Measurements from ENCODE around the gene FIG4. TPM values are rescaled to one million over a fixed set of nuclear protein-coding genes. Genes with fewer than 3 reads are reported as not detected.

The FIG4 gene
- total RNA-seq, 1 donor from 2014 or later, result 13.5 TPM

DNA sequence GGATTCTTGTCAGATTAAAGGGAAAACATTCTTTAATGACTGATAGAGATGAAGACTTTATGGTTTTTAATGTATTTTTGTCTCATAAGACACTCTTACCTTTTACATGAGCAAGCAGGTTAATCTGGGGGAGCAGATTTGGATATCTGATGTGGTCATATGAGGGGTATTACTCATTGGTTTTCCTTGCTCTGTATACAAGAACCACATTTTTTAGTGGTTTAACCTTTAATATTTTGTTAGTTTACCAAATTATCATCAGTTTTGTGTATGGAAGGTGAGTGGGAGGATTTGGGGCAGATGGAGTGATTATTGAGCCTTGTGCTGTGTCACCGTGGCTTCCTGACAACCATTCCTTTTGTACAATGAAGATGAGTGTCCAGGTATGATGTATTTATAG, 112.9 kb downstream of the FIG4 start:
- Mint-ChIP-seq H3K36me3 (ENCODE audit: unreplicated experiment) (no peaks in the 10 kb centered on the region), H3K4me3 (ENCODE audit: unreplicated experiment) (no peak overlapping the region), H3K27ac (ENCODE audit: unreplicated experiment) (no peak overlapping the region), H3K27me3 (ENCODE audit: unreplicated experiment) (no peaks in the 10 kb centered on the region), H3K4me1 (ENCODE audit: unreplicated experiment) (no peaks in the 10 kb centered on the region), H3K9me3 (ENCODE audit: unreplicated experiment) (no peaks in the 10 kb centered on the region)
- no peak for DNase-seq (ENCODE audit: extremely low spot score, unreplicated experiment)
- TF ChIP-seq, protein P1, sequence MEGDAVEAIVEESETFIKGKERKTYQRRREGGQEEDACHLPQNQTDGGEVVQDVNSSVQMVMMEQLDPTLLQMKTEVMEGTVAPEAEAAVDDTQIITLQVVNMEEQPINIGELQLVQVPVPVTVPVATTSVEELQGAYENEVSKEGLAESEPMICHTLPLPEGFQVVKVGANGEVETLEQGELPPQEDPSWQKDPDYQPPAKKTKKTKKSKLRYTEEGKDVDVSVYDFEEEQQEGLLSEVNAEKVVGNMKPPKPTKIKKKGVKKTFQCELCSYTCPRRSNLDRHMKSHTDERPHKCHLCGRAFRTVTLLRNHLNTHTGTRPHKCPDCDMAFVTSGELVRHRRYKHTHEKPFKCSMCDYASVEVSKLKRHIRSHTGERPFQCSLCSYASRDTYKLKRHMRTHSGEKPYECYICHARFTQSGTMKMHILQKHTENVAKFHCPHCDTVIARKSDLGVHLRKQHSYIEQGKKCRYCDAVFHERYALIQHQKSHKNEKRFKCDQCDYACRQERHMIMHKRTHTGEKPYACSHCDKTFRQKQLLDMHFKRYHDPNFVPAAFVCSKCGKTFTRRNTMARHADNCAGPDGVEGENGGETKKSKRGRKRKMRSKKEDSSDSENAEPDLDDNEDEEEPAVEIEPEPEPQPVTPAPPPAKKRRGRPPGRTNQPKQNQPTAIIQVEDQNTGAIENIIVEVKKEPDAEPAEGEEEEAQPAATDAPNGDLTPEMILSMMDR (IDR thresholded peaks at IDR 0.05), result no peak

DNA sequence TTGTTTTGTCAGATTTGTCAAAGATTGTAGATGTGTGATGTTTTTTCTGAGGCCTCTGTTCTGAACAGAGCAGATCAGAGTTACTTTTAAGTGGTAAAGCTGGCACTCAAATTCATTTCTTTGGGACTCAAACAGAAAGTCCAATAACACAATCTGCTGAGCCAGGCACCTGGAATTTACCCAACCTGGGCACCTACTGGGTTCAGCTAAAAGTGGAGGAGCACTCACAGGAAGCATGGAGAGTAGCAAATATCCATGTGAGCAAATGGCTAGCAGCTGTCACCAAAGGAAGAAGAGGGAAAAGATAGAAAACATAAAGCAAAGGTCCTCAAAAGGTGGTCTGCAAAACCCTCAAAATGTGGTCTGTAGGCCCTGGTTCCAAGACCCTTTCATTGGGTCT, 116.8 kb downstream of the FIG4 start:
- no peak for DNase-seq (ENCODE audit: extremely low spot score, unreplicated experiment)
- Mint-ChIP-seq H3K9me3 (ENCODE audit: unreplicated experiment) (no peaks in the 10 kb centered on the region), H3K4me3 (ENCODE audit: unreplicated experiment) (no peak overlapping the region), H3K36me3 (ENCODE audit: unreplicated experiment) (no peaks in the 10 kb centered on the region), H3K27ac (ENCODE audit: unreplicated experiment) (no peak overlapping the region), H3K27me3 (ENCODE audit: unreplicated experiment) (no peaks in the 10 kb centered on the region), H3K4me1 (ENCODE audit: unreplicated experiment) (no peaks in the 10 kb centered on the region)
- TF ChIP-seq, protein P1 (IDR thresholded peaks at IDR 0.05), result no peak

DNA sequence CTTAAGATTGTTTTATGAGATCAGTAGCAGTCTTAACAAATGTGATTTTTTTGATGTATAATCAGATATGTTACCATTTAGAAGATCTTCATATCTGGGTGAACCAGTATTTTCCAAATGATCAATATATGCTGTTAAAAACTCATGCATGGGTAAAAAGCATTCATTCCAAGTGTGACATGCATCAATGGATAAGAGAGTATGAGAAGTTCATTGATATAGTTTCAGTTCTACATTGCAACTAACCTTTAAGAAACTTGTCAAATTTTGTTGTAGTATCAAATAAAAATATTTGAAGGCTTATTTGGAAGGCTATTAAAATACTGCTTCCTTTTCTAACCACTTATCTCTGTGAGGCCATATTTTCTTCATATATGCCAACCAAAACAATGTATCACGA, 117.7 kb downstream of the FIG4 start:
- Mint-ChIP-seq H3K27ac (ENCODE audit: unreplicated experiment) (no peak overlapping the region), H3K9me3 (ENCODE audit: unreplicated experiment) (no peaks in the 10 kb centered on the region), H3K4me3 (ENCODE audit: unreplicated experiment) (no peak overlapping the region), H3K4me1 (ENCODE audit: unreplicated experiment) (no peaks in the 10 kb centered on the region), H3K27me3 (ENCODE audit: unreplicated experiment) (no peaks in the 10 kb centered on the region), H3K36me3 (ENCODE audit: unreplicated experiment) (no peaks in the 10 kb centered on the region)
- DNase-seq (ENCODE audit: extremely low spot score, unreplicated experiment), result no peak
- TF ChIP-seq, protein P1 (IDR thresholded peaks at IDR 0.05), result no peak

DNA sequence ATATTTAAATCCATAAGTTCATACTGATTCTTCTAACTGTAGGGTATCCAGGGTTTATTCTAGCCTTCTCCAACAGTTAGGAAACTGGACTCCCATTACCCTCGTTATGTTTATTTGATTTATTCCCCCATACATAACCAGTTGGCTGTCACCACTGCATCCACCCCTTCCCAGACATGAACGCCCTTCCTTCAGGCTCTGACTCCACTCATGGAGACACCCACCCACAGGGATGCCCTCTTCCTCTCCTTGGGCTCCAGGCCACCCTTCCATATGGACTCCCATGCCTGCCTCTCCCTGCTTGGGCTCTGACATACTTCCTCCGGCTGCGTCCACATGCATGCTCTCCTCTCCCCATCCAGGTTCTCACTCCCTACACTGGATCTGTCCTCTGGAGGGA, 124.0 kb downstream of the FIG4 start:
- H3K4me3 Mint-ChIP-seq (ENCODE audit: unreplicated experiment), result no peak overlapping the region
- H3K27ac Mint-ChIP-seq (ENCODE audit: unreplicated experiment), result no peak overlapping the region
- H3K36me3 Mint-ChIP-seq (ENCODE audit: unreplicated experiment), result no peaks in the 10 kb centered on the region
- TF ChIP-seq, protein P1 (IDR thresholded peaks at IDR 0.05), result no peak
- no peak for DNase-seq (ENCODE audit: extremely low spot score, unreplicated experiment)
- no peaks in the 10 kb centered on the region for H3K4me1 Mint-ChIP-seq (ENCODE audit: unreplicated experiment)
- H3K9me3 Mint-ChIP-seq (ENCODE audit: unreplicated experiment), result no peaks in the 10 kb centered on the region
- no peaks in the 10 kb centered on the region for H3K27me3 Mint-ChIP-seq (ENCODE audit: unreplicated experiment)

DNA sequence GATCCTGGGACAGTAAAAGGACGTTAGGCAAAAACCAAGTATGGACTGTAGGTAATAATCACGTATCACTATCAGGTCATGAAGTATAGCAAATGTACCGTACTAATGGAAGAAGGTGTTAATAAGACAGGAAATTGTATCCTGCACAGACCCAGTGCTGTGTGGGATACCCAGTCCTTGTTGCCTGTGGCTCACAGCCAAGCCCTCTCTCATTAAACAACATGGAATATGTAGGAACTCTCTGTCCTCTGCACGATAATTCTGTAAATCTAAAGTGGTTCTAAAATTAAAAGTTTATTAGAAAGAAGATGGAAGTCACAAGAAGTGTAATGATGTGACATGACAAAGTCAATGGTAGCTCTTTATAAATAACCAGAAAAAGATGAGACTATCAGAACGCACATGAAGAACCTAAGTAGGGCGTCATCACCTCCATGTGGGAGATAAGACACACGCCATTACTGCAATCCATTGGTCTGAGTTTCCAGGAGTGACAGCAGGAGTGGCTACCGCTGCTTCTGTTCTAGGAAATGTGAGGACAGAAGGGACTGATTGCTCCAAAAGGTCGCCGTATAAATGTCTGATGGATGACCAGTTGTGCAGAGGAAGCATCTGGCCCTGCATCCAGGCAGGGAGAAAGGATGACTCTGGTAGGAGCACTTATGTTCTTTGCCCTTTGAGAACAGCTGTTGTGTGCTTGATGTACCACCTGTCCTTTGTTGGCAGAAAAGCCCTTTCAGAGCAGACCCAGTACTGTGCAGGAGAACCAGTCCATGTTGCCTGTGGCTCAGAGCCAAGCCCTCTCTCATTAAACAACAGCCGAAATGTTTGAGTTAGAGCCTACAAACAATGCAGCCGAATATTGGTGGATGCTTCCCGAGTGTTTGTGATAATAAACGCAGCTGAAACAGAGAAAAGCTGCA, 125.6 kb downstream of the FIG4 start:
- TF ChIP-seq, protein P1 (IDR thresholded peaks at IDR 0.05), result no peak
- Mint-ChIP-seq H3K36me3 (ENCODE audit: unreplicated experiment) (no peaks in the 10 kb centered on the region), H3K4me3 (ENCODE audit: unreplicated experiment) (no peak overlapping the region), H3K27ac (ENCODE audit: unreplicated experiment) (no peak overlapping the region), H3K9me3 (ENCODE audit: unreplicated experiment) (no peaks in the 10 kb centered on the region), H3K27me3 (ENCODE audit: unreplicated experiment) (no peaks in the 10 kb centered on the region), H3K4me1 (ENCODE audit: unreplicated experiment) (no peaks in the 10 kb centered on the region)
- no peak for DNase-seq (ENCODE audit: extremely low spot score, unreplicated experiment)
